HG03354 (cell line): ENCODE measurements around the gene MANSC1.

Experiments
- ATAC-seq: cut with Tn5 transposase; IDR thresholded peaks from one replicate; pipeline ENCODE4 v1.9.1; 2021; ENCODE audit warnings: mild to moderate bottlenecking; ENCODE audit not compliant: unreplicated experiment, poor library complexity, severe bottlenecking

The MANSC1 gene

GRCh38 chr12:12349711-12350665 is at the start of gene MANSC1:
Gene MANSC1 (minus strand): TSS chr12:12350242. CDS start chr12:12343314, 6,928 bp downstream.
- ATAC-seq: no peak

GRCh38 chr12:12399161-12399560 is 49.1 kb upstream of the MANSC1 start:
- no peak for ATAC-seq

GRCh38 chr12:12398026-12398859 is 48.2 kb upstream of the MANSC1 start:
- ATAC-seq: no peak

- no peak for ATAC-seq
Measured at GRCh38 chr12:12397184-12397583, 47.1 kb upstream of the MANSC1 start.

GRCh38 chr12:12396694-12397093 is 46.7 kb upstream of the MANSC1 start:
- ATAC-seq: no peak

- ATAC-seq: no peak
Measured at GRCh38 chr12:12393171-12393570, 43.1 kb upstream of the MANSC1 start.

- ATAC-seq: no peak
Measured at GRCh38 chr12:12392413-12392812, 42.4 kb upstream of the MANSC1 start.

GRCh38 chr12:12387501-12387900 is 37.5 kb upstream of the MANSC1 start:
- ATAC-seq: no peak

GRCh38 chr12:12384571-12385340 is 34.7 kb upstream of the MANSC1 start:
- no peak for ATAC-seq

GRCh38 chr12:12381982-12382381 is 31.9 kb upstream of the MANSC1 start:
- no peak for ATAC-seq

GRCh38 chr12:12380949-12381593 is 31.0 kb upstream of the MANSC1 start:
- no peak for ATAC-seq

- ATAC-seq: peak; percentile 63
Measured at GRCh38 chr12:12379831-12380730, 30.0 kb upstream of the MANSC1 start.

- ATAC-seq: no peak
Measured at GRCh38 chr12:12378616-12379015, 28.6 kb upstream of the MANSC1 start.

GRCh38 chr12:12376646-12377448 is 26.8 kb upstream of the MANSC1 start:
- ATAC-seq: peak; percentile 71

- ATAC-seq: no peak
Measured at GRCh38 chr12:12372946-12373722, 23.1 kb upstream of the MANSC1 start.

GRCh38 chr12:12367482-12367998 is 17.5 kb upstream of the MANSC1 start:
- no peak for ATAC-seq
